Upper lobe of left lung (tissue), 6 donors: ENCODE measurements around the gene PARP14. TPM values are rescaled to one million over a fixed set of nuclear protein-coding genes. Genes with fewer than 3 reads are reported as not detected.
"Not testable (repeated sequence)": the region's sequence is repeated elsewhere in the genome, so short reads cannot be mapped to it uniquely, and the experiment has no call there.

Experiments
- ATAC-seq, 2 donors: fragments of 200-7000 bp; cut with Tn5 transposase; one replicate each; pipeline ENCODE4 v1.9.1; 2022; ENCODE audit warnings: mild to moderate bottlenecking in 2 of 2, moderate library complexity in 2 of 2; ENCODE audit not compliant: low FRiP score in 2 of 2
- DNase-seq, 2 donors: peaks; one replicate each; pipeline ENCODE4 v3.0.0-alpha.2; 2019 to 2020
- H3K27ac ChIP-seq, 4 donors: fragments of 200-600 bp; sonication (generic); one replicate each; pipeline ENCODE4 v1.5.1; 2016 to 2019
- H3K27me3 ChIP-seq, 4 donors: fragments of 200-600 bp; sonication (generic); one replicate each; pipeline ENCODE4 v1.5.1; 2017 to 2019
- H3K36me3 ChIP-seq, 4 donors: fragments of 200-600 bp; sonication (generic); one replicate each; pipeline ENCODE4 v1.5.1; 2016 to 2019
- H3K4me1 ChIP-seq, 4 donors: fragments of 200-600 bp; sonication (generic); one replicate each; pipeline ENCODE4 v1.5.1; 2018 to 2019
- H3K4me3 ChIP-seq, 4 donors: fragments of 200-600 bp; sonication (generic); one replicate each; pipeline ENCODE4 v1.5.1; 2017 to 2019; ENCODE audit warnings: mild to moderate bottlenecking in 2 of 4, moderate library complexity in 1 of 4
- H3K9me3 ChIP-seq, 4 donors: fragments of 200-600 bp; sonication (generic); one replicate each; pipeline ENCODE4 v1.5.1; 2018 to 2019
- CTCF ChIP-seq, 6 experiments: fragments of 450-650 bp in 4 of 6; fragments of 200-600 bp in 2 of 6; sonication (generic) in 2 of 6; IDR thresholded peaks; one replicate each; pipeline ENCODE4 v1.5.1; 2016 to 2019; ENCODE audit warnings: antibody characterized with exemption in 6 of 6
- EP300 ChIP-seq, 4 donors: sonication (generic); formaldehyde crosslinking; IDR thresholded peaks; one replicate each; pipeline ENCODE4 v1.5.1; 2017; ENCODE audit warnings: antibody characterized with exemption in 4 of 4, control low read depth in 2 of 4
- POLR2A ChIP-seq, 4 donors: fragments of 450-650 bp; IDR thresholded peaks; one replicate each; pipeline ENCODE4 v1.5.1; 2016 to 2017; ENCODE audit warnings: antibody characterized with exemption in 4 of 4, mild to moderate bottlenecking in 2 of 4
- POLR2AphosphoS5 ChIP-seq, 2 donors: sonication (generic); formaldehyde crosslinking; IDR thresholded peaks; one replicate each; pipeline ENCODE4 v1.5.1; 2017; ENCODE audit warnings: antibody characterized with exemption in 2 of 2
- WGBS, 2 donors: methylation state at CpG; one replicate each; pipeline ENCODE4 v1.1.5; 2017 to 2018; 5-methylcytosine and 5-hydroxymethylcytosine counted together
- total RNA-seq, 6 donors: library from RNA; depleted of rRNA in 4 of 6; stranded (reverse); fragments of >200 nt in 4 of 6; gene quantifications; one replicate each; pipeline versions ENCODE4 v1.1.0 to v1.2.1, GENCODE V29; 2016 to 2021
- donor health status: DM: no; HTN: no; CAD: no; lungs with moderate emphysema.
- donor health status: DM: no; HTN: yes; CAD: no; lungs with severe emphysema.

Gene PARP14
- total RNA-seq, 6 donors from 2014 or later: 99.3 to 376 (median 182) TPM

- H3K9me3 ChIP-seq: no peaks in the 10 kb centered on the region
- H3K4me1 ChIP-seq: no peaks in the 10 kb centered on the region
- 73 to 77% methylated on average over 2 of the region's 2 CpGs for WGBS, 2 donors
- no peak overlapping the region for H3K27ac ChIP-seq
- no peak overlapping the region for H3K4me3 ChIP-seq
- no peaks in the 10 kb centered on the region for H3K27me3 ChIP-seq
- DNase-seq: no peak
- no peaks in the 10 kb centered on the region for H3K36me3 ChIP-seq
- no peak for TF ChIP-seq CTCF (IDR thresholded peaks at IDR 0.05)
- TF ChIP-seq POLR2AphosphoS5 (IDR thresholded peaks at IDR 0.05): no peak
- no peak for TF ChIP-seq POLR2A (IDR thresholded peaks at IDR 0.05)
- TF ChIP-seq EP300 (IDR thresholded peaks at IDR 0.05): no peak
- no peak for ATAC-seq
Measured at GRCh38 chr3:122642935-122643334, 37.7 kb upstream of the PARP14 start.

GRCh38 chr3:122646146-122646988 lies 34.3 kb upstream of the PARP14 start:
- no peak for ATAC-seq
- no peak for TF ChIP-seq EP300 (IDR thresholded peaks at IDR 0.05)
- TF ChIP-seq POLR2AphosphoS5 (IDR thresholded peaks at IDR 0.05): no peak
- no peak for TF ChIP-seq POLR2A (IDR thresholded peaks at IDR 0.05)
- TF ChIP-seq CTCF (IDR thresholded peaks at IDR 0.05): no peak
- 77 to 81% methylated on average over 5 of the region's 5 CpGs for WGBS, 2 donors

GRCh38 chr3:122651233-122651907 lies 29.3 kb upstream of the PARP14 start:
- H3K4me1 ChIP-seq, H3K9me3 ChIP-seq, H3K27me3 ChIP-seq, ATAC-seq, H3K36me3 ChIP-seq, H3K4me3 ChIP-seq: not testable (repeated sequence)
- WGBS, 2 donors: 56 to 79% methylated on average over 8 to 10 of the region's 11 CpGs
- peak overlapping the region in 1 of 4 donors; percentile 30 for H3K27ac ChIP-seq
- DNase-seq: peak; percentile 24

More at GRCh38 chr3:122646146-122646988, 34.3 kb upstream of the PARP14 start:
- H3K4me3 ChIP-seq: no peak overlapping the region
- H3K9me3 ChIP-seq: no peaks in the 10 kb centered on the region
- DNase-seq: no peak
- no peaks in the 10 kb centered on the region for H3K36me3 ChIP-seq
- no peaks in the 10 kb centered on the region for H3K4me1 ChIP-seq
- H3K27ac ChIP-seq: no peak overlapping the region
- H3K27me3 ChIP-seq: no peaks in the 10 kb centered on the region

- H3K4me3 ChIP-seq, H3K36me3 ChIP-seq, H3K27ac ChIP-seq, H3K4me1 ChIP-seq, H3K9me3 ChIP-seq, ATAC-seq, DNase-seq, H3K27me3 ChIP-seq: not testable (repeated sequence)
- 47 to 69% methylated on average over 6 of the region's 6 CpGs for whole genome bisulfite sequencing, 2 donors
Measured at GRCh38 chr3:122651962-122652361, 28.7 kb upstream of the PARP14 start.

- DNase-seq, H3K4me1 ChIP-seq, H3K27me3 ChIP-seq, ATAC-seq, H3K36me3 ChIP-seq, H3K9me3 ChIP-seq, H3K4me3 ChIP-seq, H3K27ac ChIP-seq: not testable (repeated sequence)
- WGBS, 2 donors: 82 to 95% methylated on average over 4 of the region's 4 CpGs
Measured at GRCh38 chr3:122658336-122658735, 22.3 kb upstream of the PARP14 start.

- no peaks in the 10 kb centered on the region for H3K4me1 ChIP-seq
- no peaks in the 10 kb centered on the region for H3K27me3 ChIP-seq
- WGBS, 2 donors: 63 to 66% methylated on average over 14 of the region's 14 CpGs
- H3K27ac ChIP-seq: no peak overlapping the region
- ATAC-seq: no peak
- no peak for TF ChIP-seq POLR2AphosphoS5 (IDR thresholded peaks at IDR 0.05)
- TF ChIP-seq EP300 (IDR thresholded peaks at IDR 0.05): no peak
- TF ChIP-seq CTCF (IDR thresholded peaks at IDR 0.05): no peak
- TF ChIP-seq POLR2A (IDR thresholded peaks at IDR 0.05): no peak
- H3K4me3 ChIP-seq: no peak overlapping the region
- no peaks in the 10 kb centered on the region for H3K36me3 ChIP-seq
- no peaks in the 10 kb centered on the region for H3K9me3 ChIP-seq
- DNase-seq: peak in 1 of 2 donors; percentile 29
Measured at GRCh38 chr3:122660297-122660974, 20.2 kb upstream of the PARP14 start.
